Tibial nerve (tissue), 3 donors: ENCODE measurements around the gene IFT20.

ENCODE experiments used
- CTCF ChIP-seq, 5 experiments: fragments of 200-600 bp in 3 of 5; fragments of 450-650 bp in 2 of 5; sonication (generic) in 3 of 5; IDR thresholded peaks; one replicate each; pipeline ENCODE4 v1.5.1; 2016 to 2019; ENCODE audit warnings: antibody characterized with exemption in 5 of 5, mild to moderate bottlenecking in 3 of 5, moderate library complexity in 2 of 5
- POLR2A ChIP-seq, 2 donors: fragments of 450-650 bp; IDR thresholded peaks; one replicate each; pipeline ENCODE4 v1.6.1; 2017; ENCODE audit warnings: antibody characterized with exemption in 2 of 2, mild to moderate bottlenecking in 2 of 2, moderate library complexity in 2 of 2

- TF ChIP-seq CTCF (IDR thresholded peaks at IDR 0.05) = no peak
- no peak for TF ChIP-seq POLR2A (IDR thresholded peaks at IDR 0.05)
Measured at GRCh38 chr17:28381141-28381825, 46.0 kb upstream of the IFT20 start.
